ENCODE measurements around the gene PIK3CA.

Gene PIK3CA

GRCh38 chr3:179223548-179223947, 75.4 kb downstream of the PIK3CA start:
- Histone ChIP-seq H3K36me3 (replicated peaks in 1 of 2; ENCODE audit: control insufficient read depth in 2 of 2, insufficient read depth in 2 of 2, low read length in 2 of 2) (peaks cover 2 to 55% of the 10 kb centered on the region in 2 donors), H4K8ac (ENCODE audit: low read depth, low read length) (no peak overlapping the region), H2BK15ac (ENCODE audit: low read length) (no peak overlapping the region), H2BK12ac (ENCODE audit: low read length) (no peak overlapping the region), H3K4me2 (ENCODE audit: insufficient read depth, low read length, poor library complexity, severe bottlenecking) (no peak overlapping the region), H3K27ac (replicated peaks; ENCODE audit: low read length) (no peak overlapping the region), H3K14ac (ENCODE audit: low read length) (no peak overlapping the region), H4K91ac (ENCODE audit: low read depth, low read length, poor library complexity) (no peak overlapping the region), H2AFZ (ENCODE audit: low read length) (no peak overlapping the region), H3K4me3 (ENCODE audit: low read length in 2 of 2) (no peak overlapping the region), H3K79me1 (ENCODE audit: low read depth, low read length) (no peaks in the 10 kb centered on the region), H3K9ac (ENCODE audit: low read depth, low read length, poor library complexity) (no peak overlapping the region), H2BK5ac (ENCODE audit: low read length) (no peak overlapping the region), H3K18ac (ENCODE audit: low read length) (no peak overlapping the region), H3K9me3 (replicated peaks in 1 of 2; ENCODE audit: control insufficient read depth in 2 of 2, insufficient read depth in 1 of 2, low read depth in 1 of 2, low read length in 2 of 2) (no peaks in the 10 kb centered on the region), H3K27me3 (ENCODE audit: control insufficient read depth in 3 of 3, insufficient read depth in 3 of 3, low read depth in 1 of 3, low read length in 3 of 3) (no peaks in the 10 kb centered on the region), H2AK5ac (ENCODE audit: low read depth, low read length) (no peak overlapping the region), H2BK120ac (ENCODE audit: low read depth, low read length) (no peak overlapping the region), H3K23ac (ENCODE audit: low read depth, low read length, poor library complexity) (no peak overlapping the region), H3K4ac (ENCODE audit: low read length) (no peak overlapping the region), H3K4me1 (ENCODE audit: control insufficient read depth in 2 of 2, insufficient read depth in 1 of 2, low read depth in 1 of 2, low read length in 2 of 2) (no peaks in the 10 kb centered on the region)
- DNase-seq (ENCODE audit: low spot score): no peak
- WGBS, 2 donors (ENCODE audit: extremely low coverage in 2 of 2, insufficient read length in 2 of 2, insufficient replicate concordance in 1 of 2): no CpG with 5 or more reads among the region's 2 CpGs

GRCh38 chr3:179224584-179224983, 76.4 kb downstream of the PIK3CA start:
- H3K4me2 ChIP-seq (ENCODE audit: insufficient read depth, low read length, poor library complexity, severe bottlenecking): no peak overlapping the region
- no peak overlapping the region for H4K8ac ChIP-seq (ENCODE audit: low read depth, low read length)
- no peaks in the 10 kb centered on the region for H3K79me1 ChIP-seq (ENCODE audit: low read depth, low read length)
- H2BK120ac ChIP-seq (ENCODE audit: low read depth, low read length): no peak overlapping the region
- DNase-seq (ENCODE audit: low spot score): no peak
- no peak overlapping the region for H3K9ac ChIP-seq (ENCODE audit: low read depth, low read length, poor library complexity)
- no peak overlapping the region for H4K91ac ChIP-seq (ENCODE audit: low read depth, low read length, poor library complexity)
- no CpG with 5 or more reads among the region's 1 CpG for WGBS, 2 donors (ENCODE audit: extremely low coverage in 2 of 2, insufficient read length in 2 of 2, insufficient replicate concordance in 1 of 2)
- H2BK12ac ChIP-seq (ENCODE audit: low read length): no peak overlapping the region
- H2AFZ ChIP-seq (ENCODE audit: low read length): no peak overlapping the region
- H3K4me1 ChIP-seq (ENCODE audit: control insufficient read depth in 2 of 2, insufficient read depth in 1 of 2, low read depth in 1 of 2, low read length in 2 of 2): peaks cover 0 to 3% of the 10 kb centered on the region in 2 donors
- no peak overlapping the region for H3K4me3 ChIP-seq (ENCODE audit: low read length in 2 of 2)
- no peaks in the 10 kb centered on the region for H3K27me3 ChIP-seq (ENCODE audit: control insufficient read depth in 3 of 3, insufficient read depth in 3 of 3, low read depth in 1 of 3, low read length in 3 of 3)
- H2BK5ac ChIP-seq (ENCODE audit: low read length): no peak overlapping the region
- no peak overlapping the region for H3K27ac ChIP-seq (replicated peaks; ENCODE audit: low read length)
- H3K14ac ChIP-seq (ENCODE audit: low read length): no peak overlapping the region
- peaks cover 2 to 58% of the 10 kb centered on the region in 2 donors for H3K36me3 ChIP-seq (replicated peaks in 1 of 2; ENCODE audit: control insufficient read depth in 2 of 2, insufficient read depth in 2 of 2, low read length in 2 of 2)
- H3K23ac ChIP-seq (ENCODE audit: low read depth, low read length, poor library complexity): no peak overlapping the region
- no peak overlapping the region for H2BK15ac ChIP-seq (ENCODE audit: low read length)
- H3K18ac ChIP-seq (ENCODE audit: low read length): no peak overlapping the region
- no peak overlapping the region for H2AK5ac ChIP-seq (ENCODE audit: low read depth, low read length)
- H3K9me3 ChIP-seq (replicated peaks in 1 of 2; ENCODE audit: control insufficient read depth in 2 of 2, insufficient read depth in 1 of 2, low read depth in 1 of 2, low read length in 2 of 2): no peaks in the 10 kb centered on the region
- no peak overlapping the region for H3K4ac ChIP-seq (ENCODE audit: low read length)

GRCh38 chr3:179227349-179227748, 79.2 kb downstream of the PIK3CA start:
- H3K18ac ChIP-seq (ENCODE audit: low read length): no peak overlapping the region
- H3K4me1 ChIP-seq (ENCODE audit: control insufficient read depth in 2 of 2, insufficient read depth in 1 of 2, low read depth in 1 of 2, low read length in 2 of 2): peaks cover 0 to 3% of the 10 kb centered on the region in 2 donors
- H3K4me3 ChIP-seq (ENCODE audit: low read length in 2 of 2): no peak overlapping the region
- peaks cover 0 to 3% of the 10 kb centered on the region in 2 donors for H3K9me3 ChIP-seq (replicated peaks in 1 of 2; ENCODE audit: control insufficient read depth in 2 of 2, insufficient read depth in 1 of 2, low read depth in 1 of 2, low read length in 2 of 2)
- no peak overlapping the region for H2AFZ ChIP-seq (ENCODE audit: low read length)
- H3K4me2 ChIP-seq (ENCODE audit: insufficient read depth, low read length, poor library complexity, severe bottlenecking): no peak overlapping the region
- peaks cover 1 to 77% of the 10 kb centered on the region in 2 donors for H3K36me3 ChIP-seq (replicated peaks in 1 of 2; ENCODE audit: control insufficient read depth in 2 of 2, insufficient read depth in 2 of 2, low read length in 2 of 2)
- H2AK5ac ChIP-seq (ENCODE audit: low read depth, low read length): no peak overlapping the region
- no peak overlapping the region for H4K8ac ChIP-seq (ENCODE audit: low read depth, low read length)
- no peak overlapping the region for H3K14ac ChIP-seq (ENCODE audit: low read length)
- H3K79me1 ChIP-seq (ENCODE audit: low read depth, low read length): no peaks in the 10 kb centered on the region
- H3K23ac ChIP-seq (ENCODE audit: low read depth, low read length, poor library complexity): no peak overlapping the region
- H3K9ac ChIP-seq (ENCODE audit: low read depth, low read length, poor library complexity): no peak overlapping the region
- no peak for DNase-seq (ENCODE audit: low spot score)
- H3K27me3 ChIP-seq (ENCODE audit: control insufficient read depth in 3 of 3, insufficient read depth in 3 of 3, low read depth in 1 of 3, low read length in 3 of 3): no peaks in the 10 kb centered on the region
- H2BK12ac ChIP-seq (ENCODE audit: low read length): no peak overlapping the region
- WGBS, 2 donors (ENCODE audit: extremely low coverage in 2 of 2, insufficient read length in 2 of 2, insufficient replicate concordance in 1 of 2): 100% methylated on average over 2 of the region's 3 CpGs; no CpG with 5 or more reads in 1 of the 2 donors
- no peak overlapping the region for H2BK15ac ChIP-seq (ENCODE audit: low read length)
- no peak overlapping the region for H2BK120ac ChIP-seq (ENCODE audit: low read depth, low read length)
- H3K27ac ChIP-seq (replicated peaks; ENCODE audit: low read length): no peak overlapping the region
- no peak overlapping the region for H4K91ac ChIP-seq (ENCODE audit: low read depth, low read length, poor library complexity)
- no peak overlapping the region for H2BK5ac ChIP-seq (ENCODE audit: low read length)
- H3K4ac ChIP-seq (ENCODE audit: low read length): no peak overlapping the region

GRCh38 chr3:179229177-179229576, 81.0 kb downstream of the PIK3CA start:
- Histone ChIP-seq H3K9ac (ENCODE audit: low read depth, low read length, poor library complexity) (no peak overlapping the region), H3K27ac (replicated peaks; ENCODE audit: low read length) (no peak overlapping the region), H3K14ac (ENCODE audit: low read length) (no peak overlapping the region), H3K23ac (ENCODE audit: low read depth, low read length, poor library complexity) (no peak overlapping the region), H2BK12ac (ENCODE audit: low read length) (no peak overlapping the region), H4K91ac (ENCODE audit: low read depth, low read length, poor library complexity) (no peak overlapping the region), H3K9me3 (replicated peaks in 1 of 2; ENCODE audit: control insufficient read depth in 2 of 2, insufficient read depth in 1 of 2, low read depth in 1 of 2, low read length in 2 of 2) (peaks cover 0 to 3% of the 10 kb centered on the region in 2 donors), H4K8ac (ENCODE audit: low read depth, low read length) (no peak overlapping the region), H3K4me1 (ENCODE audit: control insufficient read depth in 2 of 2, insufficient read depth in 1 of 2, low read depth in 1 of 2, low read length in 2 of 2) (peaks cover 0 to 3% of the 10 kb centered on the region in 2 donors), H2BK5ac (ENCODE audit: low read length) (no peak overlapping the region), H2AK5ac (ENCODE audit: low read depth, low read length) (no peak overlapping the region), H2BK120ac (ENCODE audit: low read depth, low read length) (no peak overlapping the region), H2BK15ac (ENCODE audit: low read length) (no peak overlapping the region), H3K79me1 (ENCODE audit: low read depth, low read length) (no peaks in the 10 kb centered on the region), H2AFZ (ENCODE audit: low read length) (no peak overlapping the region), H3K4me3 (ENCODE audit: low read length in 2 of 2) (no peak overlapping the region), H3K4ac (ENCODE audit: low read length) (no peak overlapping the region), H3K36me3 (replicated peaks in 1 of 2; ENCODE audit: control insufficient read depth in 2 of 2, insufficient read depth in 2 of 2, low read length in 2 of 2) (peaks cover 0 to 73% of the 10 kb centered on the region in 2 donors), H3K18ac (ENCODE audit: low read length) (no peak overlapping the region), H3K4me2 (ENCODE audit: insufficient read depth, low read length, poor library complexity, severe bottlenecking) (no peak overlapping the region), H3K27me3 (ENCODE audit: control insufficient read depth in 3 of 3, insufficient read depth in 3 of 3, low read depth in 1 of 3, low read length in 3 of 3) (no peaks in the 10 kb centered on the region)
- WGBS, 2 donors (ENCODE audit: extremely low coverage in 2 of 2, insufficient read length in 2 of 2, insufficient replicate concordance in 1 of 2): no CpG with 5 or more reads among the region's 5 CpGs
- no peak for DNase-seq (ENCODE audit: low spot score)

Data from neuronal stem cell (in vitro differentiated cells).